K562 (cell line): ENCODE results near the gene PLPP1. TPM values are rescaled to one million over a fixed set of nuclear protein-coding genes. Genes with fewer than 3 reads are reported as not detected.

Source experiments
- ATAC-seq: fragments of 200-7000 bp; cut with Tn5 transposase; 3 replicates; pipeline ENCODE4 v1.9.1; 2020; ENCODE audit warnings: moderate library complexity
- BruUV-seq: library from RNA; stranded (reverse); fragments of 400-500 nt; replicated peaks from 2 replicates; lab custom pipeline; 2021; lab: Mats Ljungman, UMichigan
- CTCF ChIA-PET: fragments of 300-600 bp; formaldehyde crosslinking; extraction: SDS; loops from one replicate; lab custom pipeline; 2021; ENCODE audit warnings: low intra/inter-chr PET ratio; lab: Yijun Ruan, JAX
- POLR2A ChIA-PET: fragments of 300-600, 350-650 bp; sonication (Branson Sonifier 250); formaldehyde crosslinking; extraction: SDS; loops from one replicate; lab custom pipeline; 2021; ENCODE audit warnings: antibody characterized with exemption, inconsistent platforms; lab: Yijun Ruan, JAX
- DNase-seq, 4 experiments: peaks; one replicate each; pipeline versions ENCODE4 v3.0.0 to v3.0.0-alpha.2; 2011 to 2018; ENCODE audit warnings: low spot score in 3 of 4, mixed read lengths in 3 of 4; ENCODE audit errors: extremely low read depth in 1 of 4
- FAIRE-seq: peaks from 2 replicates; lab custom pipeline; 2011; peaks lifted over from hg19 to GRCh38; lab: Jason Lieb, UNC
- H2AFZ ChIP-seq: 2 replicates; pipeline ENCODE4 v1.6.0; 2011; ENCODE audit warnings: low read depth, low read length, control low read depth, inconsistent platforms
- H3K27ac ChIP-seq: fragments of 200-600 bp; 3 replicates; pipeline ENCODE4 v1.8.0; 2011; ENCODE audit warnings: low read depth, mild to moderate bottlenecking, control low read depth, inconsistent platforms, low read length, moderate library complexity, mixed read lengths; ENCODE audit errors: extremely low read depth
- H3K27me3 ChIP-seq, 2 experiments: fragments of 300-600 bp in 1 of 2; 2 replicates in 1 of 2; 3 replicates in 1 of 2; pipeline versions ENCODE4 v1.6.0 to v1.8.0; 2011; ENCODE audit warnings: inconsistent platforms in 2 of 2, low read length in 2 of 2, mild to moderate bottlenecking in 1 of 2, mixed read lengths in 1 of 2, moderate library complexity in 1 of 2; ENCODE audit not compliant: control insufficient read depth in 2 of 2, insufficient read depth in 2 of 2
- H3K36me3 ChIP-seq: fragments of 300-600 bp; 3 replicates; pipeline ENCODE4 v1.8.0; 2011; ENCODE audit warnings: mild to moderate bottlenecking, low read length, inconsistent platforms; ENCODE audit not compliant: control insufficient read depth, insufficient read depth
- H3K4me1 ChIP-seq, 2 experiments: fragments of 200-600 bp in 1 of 2; replicated peaks in 1 of 2; 2 replicates in 1 of 2; 3 replicates in 1 of 2; pipeline versions ENCODE4 v1.5.1 to v1.8.0; 2011; ENCODE audit warnings: inconsistent platforms in 2 of 2, low read length in 2 of 2, mild to moderate bottlenecking in 1 of 2, mixed read lengths in 1 of 2, moderate library complexity in 1 of 2; ENCODE audit not compliant: control insufficient read depth in 2 of 2, insufficient read depth in 2 of 2
- H3K4me2 ChIP-seq: 2 replicates; pipeline ENCODE4 v1.6.1; 2011; ENCODE audit warnings: low read length, control low read depth, inconsistent platforms, mixed read lengths; ENCODE audit not compliant: insufficient read depth
- H3K4me3 ChIP-seq: fragments of 200-600 bp; sonication (generic), shearing (Covaris generic); 2 replicates; pipeline ENCODE4 v1.5.1; 2016; ENCODE audit warnings: control low read depth, inconsistent platforms
- H3K79me2 ChIP-seq: fragments of 200-600 bp; 3 replicates; pipeline ENCODE4 v1.8.0; 2011; ENCODE audit warnings: low read length, inconsistent platforms; ENCODE audit not compliant: control insufficient read depth, insufficient read depth
- H3K9ac ChIP-seq, 2 experiments: 2 replicates each; pipeline versions ENCODE4 v1.6.0 to v1.6.1; 2011; ENCODE audit warnings: low read depth in 2 of 2, low read length in 2 of 2, control low read depth in 1 of 2, inconsistent platforms in 1 of 2, mild to moderate bottlenecking in 1 of 2, mixed read lengths in 1 of 2; ENCODE audit not compliant: insufficient read depth in 1 of 2
- H3K9me1 ChIP-seq: one replicate; pipeline ENCODE4 v1.6.0; 2011; ENCODE audit warnings: inconsistent platforms, mild to moderate bottlenecking, low read length, moderate library complexity; ENCODE audit not compliant: control insufficient read depth, insufficient read depth
- H3K9me3 ChIP-seq: replicated peaks from 2 replicates; pipeline ENCODE4 v1.5.1; 2011; ENCODE audit warnings: low read depth, low read length, inconsistent platforms; ENCODE audit not compliant: control insufficient read depth, insufficient read depth
- H4K20me1 ChIP-seq: replicated peaks from 2 replicates; pipeline ENCODE4 v1.6.1; 2011; ENCODE audit warnings: low read length, inconsistent platforms, mixed read lengths; ENCODE audit not compliant: control insufficient read depth, insufficient read depth
- C11orf30 ChIP-seq: fragments of 450-650 bp; IDR thresholded peaks from 2 replicates; pipeline ENCODE4 v1.6.1; 2016; ENCODE audit warnings: low read depth, mild to moderate bottlenecking
- CBFB ChIP-seq: sonication (generic); formaldehyde crosslinking; IDR thresholded peaks from 2 replicates; pipeline ENCODE4 v1.4.0; 2020; ENCODE audit warnings: mild to moderate bottlenecking, missing genetic modification reagents
- CBX3 ChIP-seq, 2 experiments: IDR thresholded peaks; 1 replicate in 1 of 2; 2 replicates in 1 of 2; pipeline ENCODE4 v1.6.1; 2012; ENCODE audit warnings: inconsistent platforms in 2 of 2, low read length in 2 of 2, borderline replicate concordance in 1 of 2, control low read depth in 1 of 2
- E2F3 ChIP-seq: fragments of 250-450 bp; sonication (Bioruptor Pico); IDR thresholded peaks from 2 replicates; pipeline ENCODE4 v1.4.0; 2020; ENCODE audit warnings: mild to moderate bottlenecking
- ESRRB ChIP-seq: fragments of 250-450 bp; sonication (Bioruptor Pico); IDR thresholded peaks from 2 replicates; pipeline ENCODE4 v1.5.0; 2020; ENCODE audit warnings: mild to moderate bottlenecking, moderate library complexity, borderline replicate concordance
- ETV1 ChIP-seq: fragments of 450-650 bp; conservative IDR thresholded peaks from 2 replicates; pipeline ENCODE4 v1.6.1; 2016; ENCODE audit warnings: missing genetic modification characterization, control low read depth, low read depth, missing compliant biosample characterization
- EWSR1 ChIP-seq: fragments of 450-650 bp; IDR thresholded peaks from 2 replicates; pipeline ENCODE4 v1.6.1; 2018; ENCODE audit warnings: borderline replicate concordance, mild to moderate bottlenecking, low read depth, moderate library complexity; ENCODE audit not compliant: partially characterized antibody
- FOXJ3 ChIP-seq: sonication (generic); formaldehyde crosslinking; IDR thresholded peaks from 2 replicates; pipeline ENCODE4 v1.4.0; 2020; ENCODE audit warnings: mild to moderate bottlenecking, missing genetic modification reagents
- KHSRP ChIP-seq: fragments of 450-650 bp; IDR thresholded peaks from 2 replicates; pipeline ENCODE4 v1.6.1; 2017
- LCOR ChIP-seq: sonication (generic); formaldehyde crosslinking; IDR thresholded peaks from 2 replicates; pipeline ENCODE4 v1.8.0; 2022; ENCODE audit warnings: mild to moderate bottlenecking, missing genetic modification reagents
- MAFF ChIP-seq: IDR thresholded peaks from 2 replicates; pipeline ENCODE4 v1.6.1; 2012; ENCODE audit warnings: low read length, improper control_type of control experiment
- MAFG ChIP-seq: fragments of 450-650 bp; conservative IDR thresholded peaks from 2 replicates; pipeline ENCODE4 v1.6.1; 2016; ENCODE audit warnings: missing genetic modification characterization, missing compliant biosample characterization
- MAFK ChIP-seq: IDR thresholded peaks from 2 replicates; pipeline ENCODE4 v1.6.1; 2011; ENCODE audit warnings: low read length, improper control_type of control experiment
- MCM3 ChIP-seq: fragments of 450-650 bp; IDR thresholded peaks from 2 replicates; pipeline ENCODE4 v1.6.1; 2016
- RBM39 ChIP-seq: fragments of 200-400 bp; formaldehyde crosslinking; optimal IDR thresholded peaks from 2 replicates; pipeline ENCODE3; 2018; ENCODE audit warnings: low read depth, low read length
- ZNF133 ChIP-seq: fragments of 250-450 bp; sonication (Bioruptor Pico); IDR thresholded peaks from 2 replicates; pipeline ENCODE4 v1.4.0; 2020; ENCODE audit warnings: mild to moderate bottlenecking
- ZNF316 ChIP-seq: fragments of 450-650 bp; IDR thresholded peaks from 2 replicates; pipeline ENCODE4 v1.6.1; 2016
- ZNF561 ChIP-seq: fragments of 450-650 bp; formaldehyde crosslinking; conservative IDR thresholded peaks from 2 replicates; pipeline ENCODE4 v1.4.0; 2020; ENCODE audit warnings: mild to moderate bottlenecking, moderate library complexity
- ZZZ3 ChIP-seq: fragments of 450-650 bp; IDR thresholded peaks from 2 replicates; pipeline ENCODE4 v1.6.1; 2016; ENCODE audit warnings: antibody characterized with exemption, mild to moderate bottlenecking, moderate library complexity
- WGBS: fragments of 100-300 bp; shearing (Covaris generic); methylation state at CpG from one replicate; pipeline ENCODE4 v1.1.6; 2016; ENCODE audit warnings: low coverage, mixed read lengths; ENCODE audit not compliant: insufficient coverage; ENCODE audit errors: missing lambda C conversion rate; 5-methylcytosine and 5-hydroxymethylcytosine counted together
- in situ Hi-C: fragments of 300-500 bp; cut with MboI; formaldehyde crosslinking; loops from 4 replicates; pipeline ENCODE4 v1.15.0; 2018; ENCODE audit warnings: inconsistent platforms, mixed read lengths
- intact Hi-C: fragments of 100-400 bp; cut with micrococcal nuclease; formaldehyde crosslinking; loops from 2 replicates; pipeline ENCODE4 v1.14.2; 2022
- polyA plus RNA-seq, 8 experiments: library from polyadenylated mRNA; depleted of rRNA in 4 of 8; stranded (reverse) in 5 of 8; unstranded in 3 of 8; fragments of >200 nt; fragmentation: Nextera tagmentation in 2 of 8; fragmentation: Illumina TruSeq in 1 of 8; extraction: Ambion mirVana in 2 of 8; extraction: Trizol in 1 of 8; gene quantifications; 2 replicates each; pipeline versions ENCODE4 v1.2.1 to v1.2.3, GENCODE V29; 2011 to 2014; ENCODE audit warnings: inconsistent platforms in 1 of 8, missing spikeins in 1 of 8
- total RNA-seq, 7 experiments: library from RNA; depleted of rRNA in 6 of 7; stranded (reverse); fragments of >200 nt in 6 of 7; fragmentation: Illumina TruSeq in 2 of 7; extraction: Trizol in 2 of 7; gene quantifications; 2 replicates each; pipeline versions ENCODE4 v1.2.1 to v1.2.3, GENCODE V29; 2011 to 2021; ENCODE audit warnings: low replicate concordance in 1 of 7
- TF ChIP-seq, protein P1 (sequence below): IDR thresholded peaks from 2 replicates; pipeline ENCODE4 v1.6.1; 2016; ENCODE audit warnings: missing genetic modification characterization, missing compliant biosample characterization

The PLPP1 gene
- total and polyA plus RNA-seq, 9 of the 15 experiments (the other 6 are each of a cell fraction or from before 2014, with no cell fraction given): 0.04 to 0.24 (median 0.04) TPM; not detected in 6

GRCh38 chr5:55480781-55481180 is 54.0 kb downstream of the PLPP1 start:
- no TSS peak for BruUV-seq
- FAIRE-seq: no peak
- in situ Hi-C loops: no loop called here

GRCh38 chr5:55472642-55473041 is 62.1 kb downstream of the PLPP1 start:
- POLR2A ChIA-PET: interaction anchor here (1.1 kb wide), 1 partner anchor 8 kb away, joined by 4 read pairs; no protein-coding TSS in a partner anchor
- no peak for ATAC-seq
- TF ChIP-seq MAFG (tag) (peak; percentile 89), ZNF316 (peak; percentile 94), CBX3 (IDR thresholded peaks at IDR 0.05; ENCODE audit: borderline replicate concordance in 1 of 2, low read length in 2 of 2) (no peak), LCOR (CRISPR knock-in tag) (no peak), CBFB (CRISPR knock-in tag) (no peak), ETV1 (tag) (no peak), ZNF133 (CRISPR knock-in tag) (no peak), MAFK (peak; percentile 80), EWSR1 (no peak), FOXJ3 (no peak), ZNF561 (no peak), RBM39 (no peak), ESRRB (CRISPR knock-in tag) (no peak), MAFF (peak; percentile 87), ZZZ3 (no peak), C11orf30 (peak; percentile 88)
- TF ChIP-seq, protein P1, sequence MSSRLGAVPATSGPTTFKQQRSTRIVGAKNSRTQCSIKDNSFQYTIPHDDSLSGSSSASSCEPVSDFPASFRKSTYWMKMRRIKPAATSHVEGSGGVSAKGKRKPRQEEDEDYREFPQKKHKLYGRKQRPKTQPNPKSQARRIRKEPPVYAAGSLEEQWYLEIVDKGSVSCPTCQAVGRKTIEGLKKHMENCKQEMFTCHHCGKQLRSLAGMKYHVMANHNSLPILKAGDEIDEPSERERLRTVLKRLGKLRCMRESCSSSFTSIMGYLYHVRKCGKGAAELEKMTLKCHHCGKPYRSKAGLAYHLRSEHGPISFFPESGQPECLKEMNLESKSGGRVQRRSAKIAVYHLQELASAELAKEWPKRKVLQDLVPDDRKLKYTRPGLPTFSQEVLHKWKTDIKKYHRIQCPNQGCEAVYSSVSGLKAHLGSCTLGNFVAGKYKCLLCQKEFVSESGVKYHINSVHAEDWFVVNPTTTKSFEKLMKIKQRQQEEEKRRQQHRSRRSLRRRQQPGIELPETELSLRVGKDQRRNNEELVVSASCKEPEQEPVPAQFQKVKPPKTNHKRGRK (tag): peak; percentile 73; the same call in 1 of the 2 replicates

More at GRCh38 chr5:55480781-55481180, 54.0 kb downstream of the PLPP1 start:
- H3K9me3 ChIP-seq: no peaks in the 10 kb centered on the region
- ATAC-seq: no peak
- H3K9me1 ChIP-seq: no peaks in the 10 kb centered on the region
- H3K4me3 ChIP-seq: no peak overlapping the region
- peaks cover 0 to 2% of the 10 kb centered on the region in 2 experiments; a peak in 1 of 5 replicates for H3K27me3 ChIP-seq
- no peak overlapping the region for H3K27ac ChIP-seq
- H3K4me1 ChIP-seq: no peaks in the 10 kb centered on the region
- H4K20me1 ChIP-seq: no peaks in the 10 kb centered on the region
- ChIA-PET POLR2A (no interaction called here), CTCF (no interaction called here)
- H3K4me2 ChIP-seq: no peak overlapping the region
- WGBS: 3% methylated on average over 3 of the region's 3 CpGs
- DNase-seq: no peak
- intact Hi-C loops: no loop called here
- H2AFZ ChIP-seq: no peak overlapping the region
- no peak for TF ChIP-seq KHSRP
- no peak for TF ChIP-seq MCM3
- no peak for TF ChIP-seq E2F3 (CRISPR knock-in tag)
- no peaks in the 10 kb centered on the region for H3K79me2 ChIP-seq
- no peaks in the 10 kb centered on the region for H3K36me3 ChIP-seq
- no peak overlapping the region for H3K9ac ChIP-seq

More at GRCh38 chr5:55472642-55473041, 62.1 kb downstream of the PLPP1 start:
- no peaks in the 10 kb centered on the region for H3K9me1 ChIP-seq
- no peaks in the 10 kb centered on the region for H3K4me1 ChIP-seq
- FAIRE-seq (no peak), DNase-seq (no peak)
- CTCF ChIA-PET: no interaction called here
- no peak overlapping the region for H2AFZ ChIP-seq
- H3K4me3 ChIP-seq: no peak overlapping the region
- H3K27ac ChIP-seq: no peak overlapping the region
- no TSS peak for BruUV-seq
- in situ Hi-C loops: no loop called here
- H3K9me3 ChIP-seq: no peaks in the 10 kb centered on the region
- intact Hi-C loops: no loop called here
- H3K4me2 ChIP-seq: no peak overlapping the region
- no peak overlapping the region for H3K9ac ChIP-seq
- no peaks in the 10 kb centered on the region for H3K79me2 ChIP-seq
- H4K20me1 ChIP-seq: no peaks in the 10 kb centered on the region
- 13% methylated on average over 1 of the region's 1 CpG for WGBS
- no peaks in the 10 kb centered on the region for H3K36me3 ChIP-seq
- peaks cover 0 to 4% of the 10 kb centered on the region in 2 experiments; a peak in 1 of 5 replicates for H3K27me3 ChIP-seq
